Panc1 (cell line): Measurements from ENCODE around the gene NCKAP5. TPM values are rescaled to one million over a fixed set of nuclear protein-coding genes. Genes with fewer than 3 reads are reported as not detected.

Experiments used
- ATAC-seq: fragments of 200-7000 bp; cut with Tn5 transposase; 2 replicates; pipeline ENCODE4 v1.9.1; 2020; ENCODE audit warnings: mild to moderate bottlenecking, moderate library complexity
- BruUV-seq: library from RNA; stranded (reverse); fragments of 400-500 nt; replicated peaks from 2 replicates; lab custom pipeline; 2021; lab: Mats Ljungman, UMichigan
- CTCF ChIA-PET: fragments of 300-600 bp; sonication (Branson Sonifier 250); formaldehyde crosslinking; loops from one replicate; lab custom pipeline; 2022; ENCODE audit warnings: antibody characterized with exemption; lab: Charles Lee
- POLR2A ChIA-PET: fragments of 300-600 bp; sonication (Branson Sonifier 250); formaldehyde crosslinking; loops from one replicate; lab custom pipeline; 2022; ENCODE audit warnings: antibody characterized with exemption; lab: Charles Lee
- DNase-seq: peaks from one replicate; pipeline ENCODE4 v3.0.0-alpha.2; 2010; ENCODE audit warnings: low read depth, low spot score
- H3K27ac ChIP-seq: 2 replicates; pipeline ENCODE4 v1.5.1; 2011; ENCODE audit warnings: mild to moderate bottlenecking, low read length, inconsistent platforms
- H3K27me3 ChIP-seq: fragments of 200-500 bp; sonication (Bioruptor generic); 2 replicates; pipeline ENCODE4 v1.6.0; 2014; ENCODE audit warnings: low read length, inconsistent platforms; ENCODE audit not compliant: control insufficient read depth, insufficient read depth
- H3K36me3 ChIP-seq: fragments of 200-500 bp; sonication (Bioruptor generic); 2 replicates; pipeline ENCODE4 v1.5.1; 2014; ENCODE audit warnings: inconsistent platforms, mild to moderate bottlenecking, low read length, moderate library complexity; ENCODE audit not compliant: control insufficient read depth, insufficient read depth
- H3K4me1 ChIP-seq: 2 replicates; pipeline ENCODE4 v1.5.1; 2011; ENCODE audit warnings: inconsistent platforms, mild to moderate bottlenecking, low read length, moderate library complexity; ENCODE audit not compliant: control insufficient read depth, insufficient read depth
- H3K4me3 ChIP-seq, 2 experiments: 2 replicates each; pipeline ENCODE4 v1.5.1; 2011 to 2012; ENCODE audit warnings: low read depth in 2 of 2, low read length in 2 of 2, mild to moderate bottlenecking in 2 of 2, inconsistent platforms in 1 of 2, moderate library complexity in 1 of 2
- H3K9me3 ChIP-seq: fragments of 200-500 bp; sonication (Bioruptor generic); 2 replicates; pipeline ENCODE4 v1.5.1; 2014; ENCODE audit warnings: low read depth, mild to moderate bottlenecking, inconsistent platforms, low read length, moderate library complexity; ENCODE audit not compliant: control insufficient read depth, insufficient read depth
- POLR2AphosphoS5 ChIP-seq: IDR thresholded peaks from 2 replicates; pipeline ENCODE4 v1.6.1; 2012; ENCODE audit warnings: mild to moderate bottlenecking, low read depth, low read length, moderate library complexity
- SIN3A ChIP-seq: IDR thresholded peaks from 2 replicates; pipeline ENCODE4 v1.6.1; 2012; ENCODE audit warnings: low read depth, mild to moderate bottlenecking, low read length, moderate library complexity, borderline replicate concordance; ENCODE audit not compliant: insufficient read depth
- TCF7L2 ChIP-seq: IDR thresholded peaks from 2 replicates; pipeline ENCODE4 v1.6.1; 2011; ENCODE audit warnings: mild to moderate bottlenecking, low read depth, low read length, inconsistent platforms
- in situ Hi-C: cut with HindIII; loops from 2 replicates; pipeline ENCODE4 v1.10.0; 2016; ENCODE audit warnings: low sequenced_read_pairs, low pct_unique_long_range_greater_than_20kb
- intact Hi-C: fragments of 100-400 bp; cut with micrococcal nuclease; formaldehyde crosslinking; loops from one replicate; pipeline ENCODE4 v1.10.0; 2022; ENCODE audit not compliant: unreplicated experiment
- total RNA-seq: library from RNA; stranded (reverse); gene quantifications from one replicate; pipeline ENCODE4 v1.2.1, GENCODE V29; 2021; ENCODE audit not compliant: unreplicated experiment
- TF ChIP-seq, protein P1 (sequence below): fragments of 450-650 bp; IDR thresholded peaks from 2 replicates; pipeline ENCODE4 v1.5.1; 2017; ENCODE audit warnings: mild to moderate bottlenecking
- TF ChIP-seq, protein P2 (sequence below), 2 experiments: IDR thresholded peaks; 2 replicates each; pipeline ENCODE4 v1.6.1; 2011 to 2012; ENCODE audit warnings: low read depth in 2 of 2, control low read depth in 1 of 2, low read length in 1 of 2, mild to moderate bottlenecking in 1 of 2, moderate library complexity in 1 of 2; ENCODE audit not compliant: insufficient read depth in 1 of 2

The NCKAP5 gene
- total RNA-seq, 1 experiment from 2014 or later: 0.10 TPM

DNA sequence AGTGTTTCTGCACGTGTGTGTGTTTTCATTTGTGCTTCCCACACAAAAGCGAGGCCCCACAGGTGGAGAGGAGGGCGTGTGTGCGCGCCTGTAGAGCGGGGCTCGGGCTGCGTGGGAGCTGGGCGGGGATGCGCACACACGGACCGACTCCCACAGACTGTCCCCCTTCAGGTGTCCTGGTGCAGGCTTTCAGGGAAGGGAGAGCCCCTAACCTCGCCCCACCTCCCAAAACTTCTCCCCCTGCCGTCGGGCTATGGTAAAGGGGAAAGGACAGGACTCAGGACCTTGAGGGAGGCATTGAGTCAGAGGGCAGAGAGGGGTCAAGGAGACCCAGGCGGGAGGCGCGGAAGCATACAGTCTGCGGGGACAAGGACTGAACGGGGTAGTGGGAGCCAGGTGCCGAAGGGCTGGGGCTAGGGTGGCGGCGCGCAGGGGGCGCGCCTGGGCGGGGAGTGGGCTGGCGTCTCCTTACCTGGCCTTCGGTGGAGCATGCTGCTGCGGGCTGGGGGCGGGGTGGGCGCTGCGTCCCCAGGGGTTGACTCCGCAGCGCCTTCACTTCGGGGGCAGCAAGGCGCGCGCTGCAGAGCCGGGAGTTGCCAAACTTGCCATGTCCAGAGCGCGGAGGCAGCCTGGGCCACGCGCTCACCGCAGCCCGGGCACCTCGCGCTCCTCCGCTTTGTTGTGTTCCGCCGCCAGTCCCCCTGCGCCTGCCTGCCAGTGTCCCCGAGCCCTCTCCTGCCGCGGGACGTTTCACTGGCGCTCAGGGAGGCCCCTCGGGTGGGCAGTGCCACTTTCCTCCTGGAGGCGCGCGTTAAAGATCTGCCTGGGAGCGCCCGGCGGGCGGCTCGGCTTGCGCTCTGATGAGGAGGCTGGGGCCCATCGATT, 302.0 kb downstream of the NCKAP5 start:
- ATAC-seq (peak; percentile 70), DNase-seq (no peak)
- no peaks in the 10 kb centered on the region for H3K4me1 ChIP-seq
- H3K27me3 ChIP-seq: no peaks in the 10 kb centered on the region
- H3K36me3 ChIP-seq: no peaks in the 10 kb centered on the region
- intact Hi-C loops (no loop called here), in situ Hi-C loops (no loop called here)
- BruUV-seq: no TSS peak
- POLR2A ChIA-PET: no interaction called here
- H3K9me3 ChIP-seq: no peaks in the 10 kb centered on the region
- peak overlapping the region; percentile 17 to 30 for H3K4me3 ChIP-seq
- TF ChIP-seq TCF7L2: no peak
- no peak for TF ChIP-seq POLR2AphosphoS5
- TF ChIP-seq, protein P1, sequence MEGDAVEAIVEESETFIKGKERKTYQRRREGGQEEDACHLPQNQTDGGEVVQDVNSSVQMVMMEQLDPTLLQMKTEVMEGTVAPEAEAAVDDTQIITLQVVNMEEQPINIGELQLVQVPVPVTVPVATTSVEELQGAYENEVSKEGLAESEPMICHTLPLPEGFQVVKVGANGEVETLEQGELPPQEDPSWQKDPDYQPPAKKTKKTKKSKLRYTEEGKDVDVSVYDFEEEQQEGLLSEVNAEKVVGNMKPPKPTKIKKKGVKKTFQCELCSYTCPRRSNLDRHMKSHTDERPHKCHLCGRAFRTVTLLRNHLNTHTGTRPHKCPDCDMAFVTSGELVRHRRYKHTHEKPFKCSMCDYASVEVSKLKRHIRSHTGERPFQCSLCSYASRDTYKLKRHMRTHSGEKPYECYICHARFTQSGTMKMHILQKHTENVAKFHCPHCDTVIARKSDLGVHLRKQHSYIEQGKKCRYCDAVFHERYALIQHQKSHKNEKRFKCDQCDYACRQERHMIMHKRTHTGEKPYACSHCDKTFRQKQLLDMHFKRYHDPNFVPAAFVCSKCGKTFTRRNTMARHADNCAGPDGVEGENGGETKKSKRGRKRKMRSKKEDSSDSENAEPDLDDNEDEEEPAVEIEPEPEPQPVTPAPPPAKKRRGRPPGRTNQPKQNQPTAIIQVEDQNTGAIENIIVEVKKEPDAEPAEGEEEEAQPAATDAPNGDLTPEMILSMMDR: peak; percentile 28
- TF ChIP-seq SIN3A: no peak
- TF ChIP-seq, protein P2, sequence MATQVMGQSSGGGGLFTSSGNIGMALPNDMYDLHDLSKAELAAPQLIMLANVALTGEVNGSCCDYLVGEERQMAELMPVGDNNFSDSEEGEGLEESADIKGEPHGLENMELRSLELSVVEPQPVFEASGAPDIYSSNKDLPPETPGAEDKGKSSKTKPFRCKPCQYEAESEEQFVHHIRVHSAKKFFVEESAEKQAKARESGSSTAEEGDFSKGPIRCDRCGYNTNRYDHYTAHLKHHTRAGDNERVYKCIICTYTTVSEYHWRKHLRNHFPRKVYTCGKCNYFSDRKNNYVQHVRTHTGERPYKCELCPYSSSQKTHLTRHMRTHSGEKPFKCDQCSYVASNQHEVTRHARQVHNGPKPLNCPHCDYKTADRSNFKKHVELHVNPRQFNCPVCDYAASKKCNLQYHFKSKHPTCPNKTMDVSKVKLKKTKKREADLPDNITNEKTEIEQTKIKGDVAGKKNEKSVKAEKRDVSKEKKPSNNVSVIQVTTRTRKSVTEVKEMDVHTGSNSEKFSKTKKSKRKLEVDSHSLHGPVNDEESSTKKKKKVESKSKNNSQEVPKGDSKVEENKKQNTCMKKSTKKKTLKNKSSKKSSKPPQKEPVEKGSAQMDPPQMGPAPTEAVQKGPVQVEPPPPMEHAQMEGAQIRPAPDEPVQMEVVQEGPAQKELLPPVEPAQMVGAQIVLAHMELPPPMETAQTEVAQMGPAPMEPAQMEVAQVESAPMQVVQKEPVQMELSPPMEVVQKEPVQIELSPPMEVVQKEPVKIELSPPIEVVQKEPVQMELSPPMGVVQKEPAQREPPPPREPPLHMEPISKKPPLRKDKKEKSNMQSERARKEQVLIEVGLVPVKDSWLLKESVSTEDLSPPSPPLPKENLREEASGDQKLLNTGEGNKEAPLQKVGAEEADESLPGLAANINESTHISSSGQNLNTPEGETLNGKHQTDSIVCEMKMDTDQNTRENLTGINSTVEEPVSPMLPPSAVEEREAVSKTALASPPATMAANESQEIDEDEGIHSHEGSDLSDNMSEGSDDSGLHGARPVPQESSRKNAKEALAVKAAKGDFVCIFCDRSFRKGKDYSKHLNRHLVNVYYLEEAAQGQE (IDR thresholded peaks at IDR 0.05; ENCODE audit: insufficient read depth in 1 of 2, low read depth in 2 of 2, low read length in 1 of 2): no peak
- H3K27ac ChIP-seq: no peak overlapping the region
- CTCF ChIA-PET: no interaction called here

DNA sequence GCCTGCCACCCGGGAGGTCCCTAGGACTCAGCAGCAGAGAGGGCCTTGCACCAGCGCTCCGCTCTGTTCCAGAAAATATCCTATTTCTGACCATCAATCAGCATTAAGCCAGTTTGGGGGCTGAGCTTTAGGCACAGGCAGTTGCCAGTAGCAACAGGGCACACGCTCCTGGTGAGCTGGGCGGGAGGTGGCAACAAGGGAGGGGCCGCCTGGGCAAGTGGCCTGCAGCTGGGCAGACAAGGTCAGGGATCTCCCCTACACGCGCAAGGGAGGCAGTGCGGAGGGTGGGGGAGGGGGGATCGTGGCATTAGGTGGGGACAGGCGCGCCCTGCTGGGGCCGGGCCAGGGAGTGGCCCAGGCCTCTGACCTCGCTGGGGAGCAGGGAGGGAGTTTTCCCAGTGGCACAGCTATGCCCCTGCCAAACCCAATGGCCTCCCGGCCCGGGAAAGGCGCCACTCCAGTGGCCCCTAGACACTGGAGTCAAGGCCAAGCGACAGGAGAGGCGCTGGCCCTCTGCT, 302.8 kb downstream of the NCKAP5 start:
- BruUV-seq: no TSS peak
- peak; percentile 66 for ATAC-seq
- H3K27ac ChIP-seq: no peak overlapping the region

More for the DNA sequence above, 302.8 kb downstream of the NCKAP5 start:
- no peaks in the 10 kb centered on the region for H3K27me3 ChIP-seq
- in situ Hi-C loops (no loop called here), intact Hi-C loops (no loop called here)
- H3K4me1 ChIP-seq: no peaks in the 10 kb centered on the region
- no peaks in the 10 kb centered on the region for H3K9me3 ChIP-seq
- ChIA-PET POLR2A (interaction anchor here (0.7 kb wide), 1 partner anchor 608 kb away, joined by 9 read pairs; no protein-coding TSS in a partner anchor), CTCF (no interaction called here)
- no peak for TF ChIP-seq POLR2AphosphoS5
- TF ChIP-seq TCF7L2: no peak
- TF ChIP-seq, protein P1: no peak
- no peak for TF ChIP-seq SIN3A
- TF ChIP-seq, protein P2 (IDR thresholded peaks at IDR 0.05; ENCODE audit: insufficient read depth in 1 of 2, low read depth in 2 of 2, low read length in 1 of 2): no peak
- H3K4me3 ChIP-seq: no peak overlapping the region
- H3K36me3 ChIP-seq: no peaks in the 10 kb centered on the region
- no peak for DNase-seq
